HG03432 (cell line): Measurements from ENCODE around the gene MKNK2.
"Not testable (repeated sequence)": the region's sequence is repeated elsewhere in the genome, so short reads cannot be mapped to it uniquely, and the experiment has no call there.

Experiments
- ATAC-seq: cut with Tn5 transposase; IDR thresholded peaks from one replicate; pipeline ENCODE4 v1.9.1; 2021; ENCODE audit warnings: mild to moderate bottlenecking, moderate library complexity; ENCODE audit not compliant: unreplicated experiment

The MKNK2 gene

DNA sequence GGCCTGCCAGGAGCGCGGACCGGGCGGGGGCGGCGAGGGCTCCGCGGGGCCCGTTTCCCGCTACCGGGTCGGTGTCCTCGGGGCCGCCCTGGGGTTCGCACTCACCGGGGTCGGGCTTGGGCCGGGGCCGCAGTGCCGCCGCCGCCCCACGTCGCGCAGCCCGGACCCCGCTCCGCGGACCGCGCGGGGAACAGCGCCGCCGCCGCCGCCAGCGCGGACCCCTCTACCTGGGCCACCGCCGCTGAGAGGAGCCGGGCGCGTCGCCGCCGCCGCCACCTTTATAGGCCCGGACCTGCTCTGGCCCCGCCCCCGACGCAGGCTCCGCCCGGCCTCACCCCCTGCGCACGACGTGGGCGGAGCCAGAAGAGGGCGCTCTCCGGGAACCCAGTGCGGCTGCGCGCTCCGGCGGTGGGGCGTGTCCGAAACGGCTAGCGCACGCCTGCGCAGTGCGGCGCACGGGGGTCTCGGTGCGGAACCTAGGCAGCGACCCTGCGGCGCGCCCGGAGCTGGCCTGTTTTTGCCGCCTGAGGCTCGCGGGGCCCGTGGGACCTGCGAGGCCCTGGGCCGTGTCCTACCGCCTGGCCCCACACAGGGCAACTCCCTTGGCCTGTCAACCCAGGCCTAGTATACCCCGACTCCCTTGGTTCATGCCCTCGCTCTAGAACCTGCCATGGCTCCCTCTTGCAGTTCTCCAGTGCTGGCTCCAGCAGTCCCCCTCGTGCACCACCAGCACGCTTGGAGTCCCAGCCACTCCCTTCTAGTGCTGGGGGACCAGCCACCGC lies at the start of gene MKNK2:
Gene MKNK2, minus strand, starts transcription at position 254 of the 782 bp plus-strand sequence. CDS start 393 bp downstream, outside the sequence.
- ATAC-seq = peak; percentile 53

- ATAC-seq = no peak
Observed at GRCh38 chr19:2100719-2101061, 49.6 kb upstream of the MKNK2 start.

DNA sequence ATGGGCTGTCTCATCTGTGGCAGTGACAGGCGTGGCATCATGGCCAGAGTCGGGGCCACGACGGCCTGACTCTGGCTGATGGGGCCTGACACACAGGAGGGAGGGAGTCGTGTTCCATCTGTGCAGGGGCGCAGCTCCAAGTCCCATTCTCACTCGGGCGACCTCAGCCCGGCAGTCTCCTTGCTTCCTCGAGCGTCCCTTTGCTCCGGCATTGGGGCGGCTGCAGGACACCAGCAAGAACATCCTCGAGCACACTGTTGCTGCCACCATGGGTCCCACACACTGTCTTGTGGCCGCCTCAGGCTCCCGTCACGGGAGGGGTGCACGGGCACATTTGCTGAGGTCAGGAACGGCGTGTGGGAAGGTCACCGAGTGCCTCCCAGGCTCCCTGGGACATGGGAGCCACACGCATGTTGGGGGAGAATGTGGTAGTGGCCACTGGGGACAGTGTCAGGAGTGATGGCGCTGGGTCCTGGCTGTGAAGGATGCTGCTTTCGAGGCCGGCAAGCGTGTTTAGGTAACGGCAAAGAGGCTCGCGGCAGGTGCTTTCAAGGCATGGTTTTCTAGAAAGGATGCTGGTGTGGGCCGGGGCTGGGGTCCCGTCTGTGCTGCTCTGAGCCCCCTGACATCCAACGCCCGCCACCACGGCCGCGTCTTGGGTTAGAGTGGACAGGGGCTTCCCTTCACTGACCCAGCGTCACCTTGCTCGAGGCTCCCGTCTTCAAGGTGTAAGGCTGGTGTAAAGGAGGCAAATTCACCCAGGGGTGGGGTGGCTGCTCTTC lies 49.1 kb upstream of the MKNK2 start:
- ATAC-seq = no peak

DNA sequence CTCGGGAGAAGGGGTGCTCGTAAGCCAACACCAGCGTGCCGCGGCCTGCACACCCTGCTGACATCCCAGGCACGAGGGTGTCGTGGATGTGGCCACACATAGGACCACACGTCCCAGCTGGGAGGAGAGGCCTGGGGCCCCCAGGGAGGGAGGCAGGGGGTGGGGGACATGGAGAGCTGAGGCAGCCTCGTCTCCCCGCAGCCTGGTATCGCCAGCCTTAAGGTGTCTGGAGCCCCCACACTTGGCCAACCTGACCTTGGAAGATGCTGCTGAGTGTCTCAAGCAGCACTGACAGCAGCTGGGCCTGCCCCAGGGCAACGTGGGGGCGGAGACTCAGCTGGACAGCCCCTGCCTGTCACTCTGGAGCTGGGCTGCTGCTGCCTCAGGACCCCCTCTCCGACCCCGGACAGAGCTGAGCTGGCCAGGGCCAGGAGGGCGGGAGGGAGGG lies 48.0 kb upstream of the MKNK2 start:
- ATAC-seq = no peak

GRCh38 chr19:2097886-2098327 lies 46.9 kb upstream of the MKNK2 start:
- no peak for ATAC-seq

DNA sequence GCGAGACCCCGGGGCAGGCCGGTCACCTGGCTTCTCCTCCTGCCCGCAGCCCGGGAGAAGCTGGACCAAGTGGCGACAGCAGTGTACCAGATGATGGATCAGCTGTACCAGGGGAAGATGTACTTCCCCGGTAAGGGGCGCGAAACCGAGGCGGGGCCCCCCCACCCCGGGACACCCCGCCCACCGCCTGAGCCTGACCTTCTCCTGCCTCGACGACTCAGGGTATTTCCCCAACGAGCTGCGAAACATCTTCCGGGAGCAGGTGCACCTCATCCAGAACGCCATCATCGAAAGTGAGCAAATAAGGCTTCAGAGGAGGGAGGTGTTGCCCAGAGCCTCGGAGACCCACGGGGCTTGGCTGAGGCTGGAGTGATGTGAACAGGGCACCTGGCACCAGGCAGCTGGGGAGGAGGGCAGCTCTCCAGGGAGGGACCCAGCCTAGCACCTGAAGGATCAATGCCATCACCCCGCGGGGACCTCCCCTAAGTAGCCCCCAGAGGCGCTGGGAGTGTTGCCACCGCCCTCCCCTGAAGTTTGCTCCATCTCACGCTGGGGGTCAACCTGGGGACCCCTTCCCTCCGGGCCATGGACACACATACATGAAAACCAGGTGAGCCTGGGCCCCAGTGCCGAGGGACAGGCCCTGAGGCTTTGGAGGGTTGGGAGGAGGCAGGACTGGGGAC lies 46.3 kb upstream of the MKNK2 start:
- peak; percentile 0 for ATAC-seq

DNA sequence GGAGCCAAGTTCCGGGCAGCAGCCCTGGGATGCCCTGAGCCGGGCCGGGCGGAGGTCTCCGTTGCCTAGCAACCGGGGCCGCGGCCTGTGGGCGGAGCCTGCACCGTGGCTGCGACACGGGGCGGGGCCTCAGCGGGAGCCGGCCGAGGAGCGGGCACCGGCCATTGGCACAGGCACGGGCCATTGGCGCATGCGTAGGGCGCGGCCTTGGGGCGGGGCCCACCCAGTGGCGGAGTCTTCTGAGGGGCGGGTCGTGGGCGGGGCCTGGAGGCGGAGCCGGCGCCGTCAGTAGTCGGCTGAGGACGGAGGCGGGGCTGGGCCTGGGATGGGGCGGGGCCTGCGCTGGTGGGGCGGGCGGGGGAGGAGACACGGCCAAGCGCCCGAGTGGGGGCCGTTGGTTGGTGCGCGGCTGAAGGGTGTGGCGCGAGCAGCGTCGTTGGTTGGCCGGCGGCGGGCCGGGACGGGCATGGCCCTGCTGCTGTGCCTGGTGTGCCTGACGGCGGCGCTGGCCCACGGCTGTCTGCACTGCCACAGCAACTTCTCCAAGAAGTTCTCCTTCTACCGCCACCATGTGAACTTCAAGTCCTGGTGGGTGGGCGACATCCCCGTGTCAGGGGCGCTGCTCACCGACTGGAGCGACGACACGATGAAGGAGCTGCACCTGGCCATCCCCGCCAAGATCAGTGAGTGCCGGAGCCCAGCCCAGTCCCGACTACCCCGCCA lies 45.6 kb upstream of the MKNK2 start, which contains the start of gene IZUMO4:
Gene IZUMO4, plus strand, starts transcription at position 436 of the 723 bp plus-strand sequence. Its CDS starts 31 bp downstream, at position 467.
- peak; percentile 64 for ATAC-seq

DNA sequence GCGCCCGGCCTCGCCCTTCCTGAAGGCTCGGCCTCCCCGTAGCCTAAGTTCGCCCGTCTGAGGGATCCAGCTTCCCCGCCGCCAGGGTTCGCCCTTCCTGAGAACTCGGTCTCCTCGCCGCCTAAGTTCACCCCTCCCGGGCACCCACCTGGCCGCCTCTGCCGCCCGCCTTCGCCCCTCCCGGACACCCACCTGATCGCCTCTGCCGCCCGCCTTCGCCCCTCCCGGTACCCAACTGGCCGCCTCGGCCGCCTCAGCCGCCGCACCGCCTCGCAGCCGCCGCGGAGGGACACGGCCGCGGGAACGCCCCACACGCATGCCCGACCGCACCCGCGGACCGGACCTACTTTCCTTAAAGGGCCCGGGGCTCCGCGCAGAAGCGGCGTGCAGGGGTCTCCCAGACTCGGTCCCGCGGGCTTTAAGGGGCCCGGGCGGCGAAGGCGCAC lies 45.0 kb upstream of the MKNK2 start, which contains the start of gene MOB3A:
Gene MOB3A, minus strand, starts transcription at position 293 of the 446 bp plus-strand sequence. CDS start 17,766 bp downstream, outside the sequence.
- peak; percentile 47 for ATAC-seq

GRCh38 chr19:2091926-2092525 lies 41.0 kb upstream of the MKNK2 start:
- ATAC-seq = not testable (repeated sequence)

GRCh38 chr19:2089727-2090053 lies 38.6 kb upstream of the MKNK2 start:
- ATAC-seq = no peak

DNA sequence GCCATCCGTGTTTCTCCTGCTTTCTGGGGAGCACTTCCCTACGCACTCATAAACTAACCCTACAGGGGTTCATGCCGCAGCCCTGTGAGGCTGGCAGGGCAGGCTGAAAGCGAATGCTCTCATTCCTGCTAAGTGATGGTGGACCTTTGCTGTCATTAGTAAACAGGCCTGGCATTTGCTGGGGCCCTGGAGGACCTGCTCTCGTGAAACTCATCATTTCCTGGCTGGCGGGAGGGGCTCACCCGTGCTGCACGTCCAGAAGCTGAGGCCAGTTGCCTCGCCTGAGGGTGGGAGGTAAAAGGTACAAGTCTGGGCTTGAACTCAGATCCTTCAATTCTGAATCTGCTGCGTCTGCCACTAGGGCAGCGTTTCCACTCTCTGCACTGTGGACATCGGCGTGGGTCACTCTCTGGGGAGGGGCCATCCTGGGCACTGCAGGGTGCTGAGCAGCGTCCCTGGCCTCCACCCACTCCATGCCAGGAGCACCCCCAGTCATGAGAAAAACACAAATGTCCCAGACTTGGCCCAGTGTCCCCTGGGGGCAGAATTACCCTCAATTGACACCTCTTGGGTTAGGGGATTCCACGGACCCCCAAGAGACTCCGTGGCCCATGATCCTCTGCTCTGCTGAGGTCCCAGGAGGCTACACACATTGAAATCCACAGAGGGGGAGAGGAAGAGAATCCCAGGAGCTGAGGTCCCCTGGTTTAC lies 38.1 kb upstream of the MKNK2 start:
- ATAC-seq = no peak

DNA sequence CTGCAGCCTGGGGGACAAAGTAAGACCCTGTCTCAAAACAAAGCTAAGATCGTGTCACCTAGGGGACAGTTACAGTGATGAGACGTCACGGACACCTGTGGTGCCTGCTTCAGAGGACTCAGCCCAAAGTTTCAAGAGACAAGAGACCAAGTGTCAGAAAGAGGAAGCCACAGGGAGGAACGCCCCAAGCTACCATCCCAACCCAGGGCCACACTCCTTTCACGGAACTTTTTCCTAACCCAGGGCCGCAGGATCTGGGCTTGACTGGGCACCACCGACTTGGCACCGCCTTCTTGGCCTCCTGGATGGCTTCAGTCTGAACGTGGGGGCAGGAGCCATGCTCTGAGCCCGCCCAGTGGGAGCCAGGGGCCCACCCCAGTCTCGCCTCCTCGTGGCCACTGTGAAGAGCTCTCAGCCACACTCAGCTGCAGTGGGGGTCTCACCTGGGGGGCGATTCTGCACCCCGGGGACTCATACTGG lies 36.6 kb upstream of the MKNK2 start:
- ATAC-seq = no peak

- ATAC-seq = not testable (repeated sequence)
Observed at GRCh38 chr19:2086695-2087620, 35.9 kb upstream of the MKNK2 start.

DNA sequence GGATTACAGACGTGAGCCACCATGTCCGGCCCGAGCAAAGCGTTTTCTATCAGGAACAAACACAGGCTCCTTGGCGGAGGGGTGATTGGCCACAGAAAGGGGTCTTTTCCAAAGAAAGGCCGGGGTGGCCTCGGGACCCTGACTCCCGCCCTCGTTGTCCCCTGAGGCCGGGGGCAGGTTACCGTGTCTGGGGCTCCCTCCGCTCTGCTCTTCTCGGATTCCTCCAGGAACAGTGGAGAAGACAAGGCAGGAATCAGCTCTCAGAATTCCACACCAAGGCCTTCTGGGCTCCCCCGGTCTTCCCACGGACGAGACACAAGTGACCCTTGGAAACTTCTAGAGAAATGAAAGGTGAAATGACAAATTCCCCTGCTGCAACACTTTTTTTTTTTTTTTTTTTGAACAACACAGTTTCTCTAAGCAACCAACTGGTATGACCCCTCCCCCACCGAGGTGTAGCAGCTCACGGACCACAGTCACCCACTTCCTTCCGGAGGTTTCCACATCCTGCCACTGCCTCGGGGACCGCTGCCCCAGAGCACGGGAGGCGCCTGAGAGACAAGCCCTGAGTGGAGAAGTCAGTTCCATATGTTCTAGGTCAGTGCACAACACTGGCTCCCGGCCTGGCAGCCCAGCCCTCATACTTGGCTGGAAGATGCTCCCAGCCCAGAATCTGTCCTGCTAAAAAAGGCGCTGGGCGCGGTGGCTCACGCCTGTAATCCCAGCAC lies 34.1 kb upstream of the MKNK2 start:
- ATAC-seq = peak; percentile 29

- no peak for ATAC-seq
Observed at GRCh38 chr19:2083174-2083854, 32.3 kb upstream of the MKNK2 start.

GRCh38 chr19:2081873-2082810 lies 31.1 kb upstream of the MKNK2 start:
- no peak for ATAC-seq
